NCI-H82 treated with DMSO at 0.1 percent for 48 hours (cell line): Measurements from ENCODE around the gene SPDYC.
"Not testable (repeated sequence)": the region's sequence is repeated elsewhere in the genome, so short reads cannot be mapped to it uniquely, and the experiment has no call there.

Experiments used
- DNase-seq: peaks from one replicate; lab custom pipeline; 2025; ENCODE audit not compliant: unreplicated experiment; lab: John Stamatoyannopoulos, UW

SPDYC gene

DNA sequence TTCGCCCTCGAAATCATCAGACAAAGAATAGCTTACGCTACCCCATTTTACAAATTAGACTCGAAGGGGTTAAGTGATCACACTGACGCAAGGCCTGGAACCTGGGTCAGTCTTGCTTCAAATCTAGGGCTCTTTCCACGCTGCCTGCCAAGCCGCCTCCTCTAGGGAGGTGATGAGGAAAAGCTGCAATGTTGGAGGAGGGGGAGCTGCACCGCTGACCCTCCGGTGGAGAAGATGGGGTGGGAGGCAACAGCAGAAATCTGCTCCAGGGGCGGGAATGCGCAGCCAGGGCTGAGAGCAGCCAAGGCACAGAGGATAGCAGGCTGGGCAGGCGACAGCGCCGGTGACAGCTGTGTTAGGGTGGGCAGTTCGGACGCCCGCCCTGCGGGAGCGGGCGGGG, 36.3 kb upstream of the SPDYC start:
- DNase-seq: no peak

DNA sequence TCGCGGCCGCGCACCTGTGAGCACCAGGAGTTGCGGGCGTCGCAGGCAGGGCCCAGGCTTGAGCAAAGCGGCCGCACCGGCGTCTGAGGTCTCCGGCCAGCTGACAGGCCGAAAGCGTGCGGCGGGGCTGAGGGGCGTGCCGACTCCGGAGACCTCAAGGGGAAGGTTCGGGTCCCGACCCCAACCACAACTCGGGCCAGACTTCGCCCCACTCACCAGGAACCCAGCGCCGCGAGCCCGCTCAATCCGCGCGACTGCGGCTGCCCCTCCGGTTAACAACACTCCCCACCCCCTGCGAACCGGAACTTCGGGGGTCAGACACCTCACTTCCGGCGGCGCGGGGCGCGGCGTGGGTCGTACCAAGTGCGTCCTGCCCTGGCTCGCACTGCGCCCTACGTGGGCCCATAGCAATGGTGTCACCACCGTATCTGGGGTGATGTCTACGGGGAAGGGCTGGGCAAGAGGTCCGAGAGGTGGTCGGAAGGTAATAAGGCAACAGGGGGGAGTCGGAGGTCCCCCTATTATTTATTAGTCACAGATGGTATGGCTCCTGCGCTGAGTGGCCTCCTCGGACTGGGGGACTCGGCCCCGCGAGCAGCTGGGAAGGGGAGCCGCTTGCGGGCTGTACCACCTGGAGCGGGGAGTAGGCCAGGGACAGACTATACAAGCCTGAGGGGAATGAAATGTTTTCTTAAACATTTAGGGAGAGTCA, 35.6 kb upstream of the SPDYC start, which contains the start of gene SYVN1:
Gene SYVN1 (minus strand): TSS at position 280 of the 712 bp plus-strand sequence. CDS start 918 bp downstream, outside the sequence.
- peak; percentile 72 for DNase-seq

DNA sequence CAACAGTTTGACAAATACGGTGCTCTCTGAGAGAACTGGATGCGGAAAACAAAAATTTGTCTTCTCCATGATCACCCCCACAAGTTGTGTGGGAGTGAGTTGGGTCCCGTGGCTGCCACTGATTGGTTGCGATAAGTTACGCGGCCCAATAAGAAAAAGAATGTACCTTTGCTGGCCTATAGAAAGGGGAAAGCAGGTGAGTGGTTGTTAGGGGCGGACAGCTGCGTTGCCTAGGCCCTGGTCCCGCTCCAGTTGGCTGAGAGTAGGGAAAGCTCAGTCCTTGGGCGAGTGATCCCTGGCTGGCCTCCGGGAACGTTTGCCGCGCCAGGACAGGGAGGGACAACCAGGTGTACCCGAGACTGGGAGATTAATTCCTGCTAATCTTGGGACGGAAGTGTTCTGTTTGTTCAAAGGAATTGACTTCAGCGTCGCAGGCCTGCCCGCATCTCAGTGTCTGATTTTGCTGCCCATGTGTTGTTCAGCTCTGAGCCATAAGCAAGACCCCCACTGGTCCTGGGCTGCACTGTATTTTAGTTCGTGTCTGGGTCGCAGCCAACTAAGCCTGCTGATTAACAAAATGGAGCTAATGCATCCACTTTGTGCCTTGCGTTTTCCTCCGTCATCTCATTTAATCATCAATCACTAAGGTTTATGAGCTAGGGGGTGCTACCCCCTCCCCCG, 34.9 kb upstream of the SPDYC start:
- DNase-seq: peak; percentile 92

DNA sequence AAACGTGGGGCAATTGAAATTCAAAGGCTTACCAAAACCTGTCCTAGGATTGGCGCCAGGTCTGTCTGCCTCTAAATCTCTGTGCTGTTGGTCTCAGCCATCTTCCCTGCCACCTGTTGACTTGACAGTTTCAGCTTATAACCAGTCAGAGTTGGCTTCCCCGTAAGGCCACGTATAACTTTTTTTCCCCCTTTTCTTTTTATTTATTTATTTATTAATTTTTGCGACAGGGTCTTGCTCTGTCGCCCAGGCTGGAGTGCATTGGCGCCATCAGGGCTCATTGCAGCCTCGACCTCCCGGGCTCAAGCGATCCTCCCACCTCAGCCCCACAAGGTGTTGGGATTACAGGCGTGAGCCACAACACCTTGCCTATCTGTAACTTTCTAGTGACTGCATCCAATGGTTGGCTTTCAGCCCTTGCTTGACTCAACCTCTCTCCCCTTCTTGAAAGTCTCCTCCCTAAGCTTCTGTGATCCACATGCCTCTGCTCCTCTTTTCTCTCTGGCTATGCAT, 34.3 kb upstream of the SPDYC start:
- DNase-seq: no peak

DNA sequence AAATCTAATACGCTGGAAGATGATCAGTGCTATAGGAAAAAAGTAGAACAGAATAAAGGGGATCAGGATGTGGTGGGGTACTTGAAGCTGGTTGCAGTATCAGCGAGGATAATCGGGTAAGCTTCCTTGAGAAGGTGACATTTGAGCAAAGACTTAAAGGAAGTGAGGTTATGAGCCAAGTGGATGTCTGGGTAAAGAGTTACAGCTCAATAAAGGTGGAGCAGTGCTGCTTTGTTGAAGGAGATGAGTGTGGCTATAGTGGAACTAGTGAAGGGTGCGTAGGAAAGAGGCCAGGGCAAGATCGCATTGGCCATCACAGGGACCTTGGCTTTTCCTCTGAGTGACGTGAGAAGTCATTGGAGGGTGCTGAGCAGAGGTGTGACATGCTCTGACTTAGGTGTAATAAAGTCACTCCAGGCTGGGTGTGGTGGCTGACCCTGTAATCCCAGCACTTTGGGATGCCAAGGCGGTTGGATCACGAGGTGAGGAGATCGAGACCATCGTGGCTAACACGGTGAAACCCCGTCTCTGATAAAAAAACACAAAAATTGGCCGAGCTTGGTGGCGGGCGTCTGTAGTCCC, 33.4 kb upstream of the SPDYC start:
- DNase-seq: no peak

DNA sequence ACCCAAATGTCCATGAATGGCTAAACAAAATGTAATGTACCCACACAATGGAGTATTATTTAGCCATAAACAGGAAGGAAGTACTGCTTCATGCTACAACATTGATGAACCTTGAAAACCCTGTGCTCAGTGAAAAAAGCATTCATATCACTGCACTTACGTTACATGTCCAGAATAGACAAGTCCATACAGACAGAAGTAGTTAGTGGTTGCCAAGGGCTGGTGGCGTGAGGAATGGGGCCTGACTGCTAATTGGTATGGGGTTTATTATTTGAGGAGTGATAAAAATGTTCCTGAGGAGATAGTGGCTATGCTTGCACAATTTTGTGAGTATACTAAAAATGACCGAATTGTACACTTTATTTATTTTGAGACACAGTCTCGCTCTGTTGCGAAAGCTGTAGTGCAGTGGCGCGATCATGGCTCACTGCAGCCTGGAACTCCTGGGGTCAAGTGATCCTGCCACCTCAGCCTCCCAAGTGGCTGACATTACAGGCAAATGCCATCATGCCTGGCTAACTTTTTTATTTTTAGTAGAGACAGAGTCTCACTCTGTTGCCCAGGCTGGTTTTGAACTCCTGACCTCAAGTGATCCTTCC, 28.0 kb upstream of the SPDYC start:
- no peak for DNase-seq

DNA sequence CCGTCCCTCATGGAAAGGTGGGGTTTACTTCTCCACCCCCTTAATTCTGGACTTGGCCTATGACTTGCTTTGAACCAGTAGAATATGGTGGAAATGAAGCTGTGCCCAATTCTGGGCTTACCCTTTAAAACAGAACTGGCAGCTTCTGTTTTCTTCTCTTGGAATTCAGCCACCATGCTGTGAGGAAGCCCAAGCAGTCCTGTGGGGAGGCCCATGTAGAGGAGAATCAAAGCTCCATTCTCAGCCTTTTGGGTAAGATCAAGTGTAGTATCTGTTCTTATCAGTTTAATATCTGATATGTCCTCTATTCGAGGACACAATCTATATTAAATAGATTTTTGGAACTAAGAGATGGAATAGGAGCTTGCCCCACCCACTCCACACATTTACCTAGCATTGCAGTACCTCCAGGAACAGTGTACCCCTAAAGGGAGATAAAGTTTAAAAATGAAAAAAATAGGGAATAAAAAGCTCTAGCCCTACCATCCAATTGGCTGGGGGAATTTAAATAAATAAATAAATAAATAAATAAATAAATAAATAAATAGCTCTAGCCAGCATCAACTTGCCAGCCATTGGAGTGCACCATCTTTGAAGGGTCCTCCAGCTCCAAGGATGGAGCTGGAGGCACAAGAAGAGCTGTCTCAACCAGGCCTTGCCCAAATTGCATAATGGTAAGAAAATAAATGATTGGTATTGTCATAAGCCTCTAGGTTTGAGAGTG, 22.5 kb upstream of the SPDYC start:
- DNase-seq: no peak

DNA sequence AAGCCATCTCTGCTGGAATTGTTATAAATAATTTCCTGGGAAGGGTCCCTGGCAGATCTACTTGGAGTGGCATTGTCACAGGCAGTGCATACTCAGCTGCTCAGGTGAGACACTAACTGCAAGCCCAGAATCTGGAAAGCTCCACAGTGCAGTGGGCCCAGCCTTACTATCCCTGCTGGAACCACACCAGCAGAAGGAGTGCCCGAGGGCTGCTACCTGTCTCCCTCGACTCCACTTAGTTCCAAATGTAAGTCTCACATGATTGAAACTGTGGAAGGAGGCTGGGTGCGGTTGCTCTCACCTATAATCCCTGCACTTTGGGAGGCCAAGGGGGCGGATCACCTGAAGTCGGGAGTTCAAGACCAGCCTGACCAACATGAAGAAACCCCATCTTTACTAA, 21.4 kb upstream of the SPDYC start:
- no peak for DNase-seq

DNA sequence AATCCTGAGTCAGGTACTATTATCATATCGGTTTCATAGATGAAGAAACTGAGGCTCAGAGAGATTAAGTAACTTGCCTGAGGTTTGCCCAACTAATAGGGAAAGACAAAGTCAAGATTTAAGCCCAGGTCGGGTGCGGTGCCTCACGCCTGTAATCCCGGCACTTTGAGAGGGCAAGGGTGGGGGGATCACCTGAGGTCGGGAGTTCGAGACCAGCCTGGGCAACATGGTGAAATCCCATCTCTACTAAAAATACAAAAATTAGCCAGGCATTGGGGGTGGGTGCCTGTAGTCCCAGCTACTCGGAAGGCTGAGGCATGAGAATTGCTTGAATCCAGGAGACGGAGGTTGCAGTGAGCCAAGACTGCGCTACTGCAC, 19.9 kb upstream of the SPDYC start:
- DNase-seq: not testable (repeated sequence)

DNA sequence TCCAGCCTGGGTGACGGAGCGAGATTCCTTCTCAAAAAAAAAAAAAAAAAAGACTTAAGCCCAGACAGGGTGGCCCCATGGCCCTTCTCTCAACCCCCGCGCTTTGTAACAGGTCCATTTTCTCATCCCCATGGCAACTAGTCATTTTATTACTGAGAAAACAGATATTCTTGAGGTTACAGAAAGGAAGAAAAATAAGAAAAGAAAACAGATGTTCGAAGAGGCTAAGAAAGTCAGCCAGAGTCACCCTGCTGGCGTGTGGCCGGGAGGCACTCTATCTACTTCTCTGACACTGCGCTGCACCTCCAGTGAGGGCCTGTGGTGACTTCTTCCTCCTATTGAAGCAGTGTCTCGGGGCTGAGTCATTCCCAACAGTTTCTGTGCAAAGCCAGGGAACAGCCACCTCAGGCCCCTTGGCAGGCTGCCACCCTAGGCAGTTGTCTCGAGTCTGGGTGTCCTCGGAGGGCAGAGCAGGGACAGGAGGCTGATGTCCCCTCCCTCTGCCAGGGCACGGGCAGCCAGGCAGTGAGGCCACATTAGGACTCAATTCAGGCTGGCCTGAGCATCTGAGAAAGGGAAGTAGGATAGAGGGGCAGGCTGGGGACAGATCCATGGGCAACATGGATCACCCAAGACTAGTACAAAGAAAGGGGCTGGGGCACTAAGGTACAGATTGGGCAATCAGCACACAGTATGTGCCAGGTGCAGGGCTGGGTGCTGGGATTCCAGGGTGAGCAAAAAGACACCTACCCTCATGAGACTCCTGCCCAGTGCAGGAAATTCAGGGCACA, 19.3 kb upstream of the SPDYC start:
- DNase-seq: no peak

DNA sequence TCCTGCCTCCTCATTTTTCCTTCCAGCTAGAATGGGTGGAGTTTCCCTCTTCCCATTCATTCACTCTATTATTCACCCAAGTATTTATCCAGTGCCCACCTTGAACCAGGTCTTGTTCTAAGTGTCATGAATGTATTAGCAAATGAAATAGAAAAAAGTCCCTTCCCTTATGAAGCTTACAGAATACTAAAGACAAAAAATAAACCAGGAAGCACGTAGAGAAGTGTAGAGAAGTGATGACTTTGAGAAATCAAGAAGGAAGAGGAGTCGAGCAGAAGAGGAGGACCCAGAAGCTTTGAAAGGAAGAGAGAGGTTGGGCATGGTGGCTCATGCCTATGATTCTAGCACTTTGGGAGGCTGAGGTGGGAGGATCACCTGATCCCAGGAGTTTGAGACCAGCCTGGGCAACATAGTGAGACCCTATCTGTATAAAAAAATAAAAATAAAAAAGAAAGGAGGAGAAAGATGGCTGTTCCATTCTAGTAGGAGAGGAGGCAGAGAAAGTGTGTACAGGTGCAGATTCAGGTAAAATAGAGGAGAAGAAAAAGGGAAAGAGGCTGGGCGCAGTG, 18.6 kb upstream of the SPDYC start:
- no peak for DNase-seq

DNA sequence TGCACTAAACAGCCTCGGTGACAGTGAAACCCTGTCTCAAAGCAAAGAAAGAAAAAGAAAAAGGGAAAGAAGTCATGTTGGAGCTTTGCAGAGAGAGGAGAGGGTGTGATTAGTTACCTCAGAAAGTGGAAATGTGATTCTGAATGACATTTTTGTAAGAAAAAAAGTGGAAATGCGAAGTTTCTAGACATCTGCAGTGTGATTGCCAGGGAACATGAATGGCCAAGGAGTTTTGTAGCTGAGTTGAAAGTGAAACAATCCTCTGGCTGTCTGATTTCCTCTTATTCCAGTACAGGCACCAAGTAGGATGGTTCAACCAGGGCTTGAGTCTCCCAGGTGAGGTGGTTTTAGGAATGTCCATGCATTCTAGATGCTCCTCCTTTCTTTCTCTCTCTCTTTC, 17.9 kb upstream of the SPDYC start:
- DNase-seq: no peak

DNA sequence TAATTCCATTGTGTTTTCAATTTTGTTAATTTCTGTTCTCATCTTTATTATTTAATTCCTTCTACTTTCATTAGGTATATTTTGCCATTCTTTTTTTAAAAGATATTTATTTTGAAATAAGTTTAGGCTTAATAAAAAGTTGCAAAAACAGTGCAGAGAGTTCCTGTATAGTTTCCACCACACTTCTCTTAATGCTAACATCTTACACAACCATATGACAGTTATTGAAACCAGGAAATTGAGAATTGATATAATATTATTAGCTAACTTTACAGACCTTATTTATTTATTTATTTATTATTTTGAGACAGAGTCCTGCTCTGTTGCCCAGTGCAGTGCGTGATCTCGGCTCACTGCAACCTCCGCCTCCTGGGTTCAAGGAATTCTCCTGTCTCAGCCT, 13.8 kb upstream of the SPDYC start:
- no peak for DNase-seq

DNA sequence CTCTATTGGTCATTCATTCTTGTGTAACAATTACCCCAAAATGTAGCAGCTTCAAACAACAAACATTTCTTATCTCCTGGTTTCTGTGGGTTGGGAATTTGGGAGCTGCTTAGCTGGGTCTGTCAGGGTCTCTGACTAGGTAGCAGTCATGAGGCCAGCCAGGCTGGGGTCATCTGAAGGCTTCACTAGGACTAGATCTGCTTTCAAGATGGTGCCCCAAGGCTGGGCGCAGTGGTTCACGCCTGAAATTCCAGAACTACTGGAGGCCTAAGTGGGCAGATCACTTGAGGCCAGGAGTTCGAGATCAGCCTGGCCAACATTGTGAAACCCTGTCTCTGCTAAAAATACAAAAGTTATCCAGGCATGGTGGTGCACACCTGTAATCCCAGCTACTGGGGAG, 13.1 kb upstream of the SPDYC start:
- no peak for DNase-seq

DNA sequence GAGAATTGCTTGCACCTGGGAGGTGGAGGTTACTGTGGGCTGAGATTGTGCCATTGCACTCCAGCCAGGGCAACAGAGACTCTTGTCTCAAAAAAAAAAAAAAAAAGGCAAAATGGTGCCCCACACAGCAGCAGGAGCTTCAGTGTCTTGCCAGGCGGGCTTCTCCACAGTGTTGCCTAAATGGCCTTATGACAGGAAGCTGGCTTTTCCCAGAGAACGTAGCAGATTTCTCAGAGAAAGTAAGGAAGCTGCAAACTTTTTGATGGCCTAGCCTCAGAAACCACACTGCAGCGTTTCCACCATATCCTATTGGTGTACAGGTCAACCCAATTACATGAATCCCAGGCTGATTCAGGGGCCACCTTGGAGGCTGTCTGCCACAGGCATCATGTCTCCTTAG, 12.7 kb upstream of the SPDYC start:
- no peak for DNase-seq

DNA sequence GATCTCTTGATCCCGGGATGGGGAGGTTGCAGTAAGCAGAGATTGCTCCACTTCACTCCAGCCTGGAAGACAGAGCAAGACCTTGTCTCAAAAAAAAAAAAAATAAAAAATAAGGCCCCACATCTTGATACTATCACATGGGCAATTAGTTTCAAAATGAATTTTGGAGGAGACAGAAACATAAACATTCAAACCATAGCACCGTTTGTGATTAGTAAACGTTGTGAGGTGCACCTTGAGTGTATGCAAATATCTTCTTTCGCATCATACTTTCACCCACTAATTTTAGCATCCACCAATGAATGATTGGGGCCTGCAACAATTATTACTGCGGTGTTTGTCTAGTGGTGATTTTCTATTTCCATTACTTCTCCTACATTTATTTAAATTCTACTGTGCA, 11.0 kb upstream of the SPDYC start:
- no peak for DNase-seq

DNA sequence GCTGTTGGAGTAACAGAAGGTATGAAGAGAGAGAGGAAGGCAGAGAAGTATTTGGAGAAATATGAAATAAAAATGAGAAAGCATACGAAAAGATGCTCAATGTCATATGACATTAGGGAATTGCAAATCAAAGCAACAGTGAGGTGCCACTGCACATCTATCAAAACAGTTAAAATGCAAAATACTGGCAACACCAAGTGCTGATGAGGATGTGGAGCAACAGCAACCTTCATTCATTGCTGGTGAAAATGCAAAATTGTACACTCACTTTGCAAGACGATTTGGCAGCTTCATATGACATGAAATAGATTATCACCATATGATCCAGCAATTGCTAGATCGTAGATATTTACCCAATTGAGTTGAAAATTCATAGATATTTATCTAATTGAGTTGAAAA, 9.4 kb upstream of the SPDYC start:
- no peak for DNase-seq

DNA sequence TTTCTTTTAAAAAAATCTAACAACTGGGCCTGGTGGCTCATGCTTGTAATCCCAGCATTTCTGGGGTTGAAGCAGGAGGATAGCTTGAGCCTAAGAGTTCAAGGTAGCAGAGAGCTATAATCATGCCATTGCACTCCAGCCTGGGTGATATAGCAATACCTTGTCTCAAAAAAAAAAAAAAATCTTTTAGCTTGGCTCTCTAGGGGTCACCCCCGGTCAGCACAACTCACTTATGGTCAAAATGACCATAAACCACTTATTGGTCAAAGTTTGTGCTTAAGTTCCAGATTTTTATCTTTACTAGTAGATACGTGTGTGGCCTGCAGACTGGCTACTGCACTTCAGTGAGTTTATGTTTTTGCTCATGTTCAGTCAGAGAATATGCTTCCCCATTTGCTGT, 6.3 kb upstream of the SPDYC start:
- no peak for DNase-seq

DNA sequence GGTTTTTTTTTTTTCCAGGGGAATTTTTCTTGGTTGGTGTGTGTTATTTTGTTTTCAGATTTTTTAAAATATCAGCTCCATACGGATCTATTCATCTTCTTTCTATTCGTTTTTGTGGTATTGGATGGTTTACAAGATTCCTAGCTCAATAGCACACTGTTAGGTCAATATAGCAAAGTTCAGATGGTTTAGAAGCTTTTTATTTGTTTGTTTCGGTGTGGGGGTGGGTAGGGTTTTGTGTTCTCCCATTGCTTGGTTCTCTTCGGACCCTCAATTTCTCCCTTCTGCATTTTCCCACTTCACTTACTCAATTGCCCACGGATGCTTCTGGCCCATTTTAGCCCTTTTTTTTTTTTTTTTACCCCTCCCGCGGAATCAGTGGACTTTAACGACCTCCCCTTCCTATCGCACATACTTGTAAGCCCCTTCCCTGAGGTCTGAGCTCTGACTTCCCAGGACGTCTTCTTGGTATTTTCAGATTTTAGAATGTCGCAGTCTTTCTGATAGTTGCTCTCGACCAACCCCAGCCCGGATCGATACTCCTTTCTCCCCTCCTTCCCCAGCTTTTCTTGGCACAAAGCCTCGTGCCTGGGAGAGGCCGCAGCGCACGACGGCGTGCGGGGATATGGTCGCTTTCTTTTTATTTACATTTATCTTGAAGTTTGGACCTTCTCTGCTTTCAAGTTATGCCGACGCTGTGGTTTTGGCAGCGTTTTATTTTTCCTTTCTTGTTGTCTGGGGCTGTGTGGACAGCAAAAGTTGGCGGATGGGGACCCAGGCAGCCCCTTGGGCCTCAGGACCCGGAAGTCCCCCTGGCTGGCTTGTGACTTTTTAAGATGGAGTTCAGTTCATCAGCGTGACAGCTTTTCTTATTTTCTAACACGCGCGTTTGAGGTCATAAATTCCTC, 4.4 kb upstream of the SPDYC start:
- no peak for DNase-seq
